ENCODE data around the gene LRRTM4. TPM values are rescaled to one million over a fixed set of nuclear protein-coding genes. Genes with fewer than 3 reads are reported as not detected.
"Not testable (repeated sequence)": the region's sequence is repeated elsewhere in the genome, so short reads cannot be mapped to it uniquely, and the experiment has no call there.

LRRTM4 gene
- total RNA-seq, 1 experiment from 2014 or later: not detected

DNA sequence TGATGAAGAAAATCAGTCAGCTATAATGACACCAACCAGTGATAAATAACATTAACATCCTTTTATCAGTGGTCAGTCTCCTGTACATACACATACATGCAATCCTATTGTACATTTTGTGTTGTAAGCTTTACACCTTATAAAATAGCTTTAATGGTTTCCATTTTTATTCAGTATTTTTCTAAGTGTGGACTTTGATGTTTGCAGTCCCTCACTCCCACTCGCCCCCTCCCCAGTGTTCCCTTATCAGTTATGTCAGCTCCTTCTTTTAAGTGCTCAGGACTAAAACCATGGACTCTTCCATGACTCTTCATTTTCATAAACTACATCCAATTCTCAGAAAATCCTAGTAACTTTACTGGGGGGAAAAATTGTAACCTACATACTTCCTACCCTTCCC is 713.0 kb downstream of the LRRTM4 start:
- BruUV-seq (replicated peaks): no TSS peak
- Mint-ChIP-seq H3K4me3 (ENCODE audit: unreplicated experiment) (no peak overlapping the region), H3K36me3 (ENCODE audit: insufficient read depth, unreplicated experiment) (no peaks in the 10 kb centered on the region), H3K4me1 (ENCODE audit: insufficient read depth, unreplicated experiment) (no peaks in the 10 kb centered on the region), H3K9me3 (ENCODE audit: unreplicated experiment) (peaks cover 6% of the 10 kb centered on the region), H3K27ac (ENCODE audit: low read depth, unreplicated experiment) (no peak overlapping the region), H3K27me3 (ENCODE audit: insufficient read depth, unreplicated experiment) (peaks cover 29% of the 10 kb centered on the region)
- intact Hi-C loops (cut with micrococcal nuclease): no loop called here
- no peak for DNase-seq (ENCODE audit: unreplicated experiment)
- POLR2A ChIA-PET: no interaction called here
- CTCF ChIA-PET: no interaction called here
- TF ChIP-seq, protein P1, sequence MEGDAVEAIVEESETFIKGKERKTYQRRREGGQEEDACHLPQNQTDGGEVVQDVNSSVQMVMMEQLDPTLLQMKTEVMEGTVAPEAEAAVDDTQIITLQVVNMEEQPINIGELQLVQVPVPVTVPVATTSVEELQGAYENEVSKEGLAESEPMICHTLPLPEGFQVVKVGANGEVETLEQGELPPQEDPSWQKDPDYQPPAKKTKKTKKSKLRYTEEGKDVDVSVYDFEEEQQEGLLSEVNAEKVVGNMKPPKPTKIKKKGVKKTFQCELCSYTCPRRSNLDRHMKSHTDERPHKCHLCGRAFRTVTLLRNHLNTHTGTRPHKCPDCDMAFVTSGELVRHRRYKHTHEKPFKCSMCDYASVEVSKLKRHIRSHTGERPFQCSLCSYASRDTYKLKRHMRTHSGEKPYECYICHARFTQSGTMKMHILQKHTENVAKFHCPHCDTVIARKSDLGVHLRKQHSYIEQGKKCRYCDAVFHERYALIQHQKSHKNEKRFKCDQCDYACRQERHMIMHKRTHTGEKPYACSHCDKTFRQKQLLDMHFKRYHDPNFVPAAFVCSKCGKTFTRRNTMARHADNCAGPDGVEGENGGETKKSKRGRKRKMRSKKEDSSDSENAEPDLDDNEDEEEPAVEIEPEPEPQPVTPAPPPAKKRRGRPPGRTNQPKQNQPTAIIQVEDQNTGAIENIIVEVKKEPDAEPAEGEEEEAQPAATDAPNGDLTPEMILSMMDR (IDR thresholded peaks at IDR 0.05; ENCODE audit: unreplicated experiment): no peak

DNA sequence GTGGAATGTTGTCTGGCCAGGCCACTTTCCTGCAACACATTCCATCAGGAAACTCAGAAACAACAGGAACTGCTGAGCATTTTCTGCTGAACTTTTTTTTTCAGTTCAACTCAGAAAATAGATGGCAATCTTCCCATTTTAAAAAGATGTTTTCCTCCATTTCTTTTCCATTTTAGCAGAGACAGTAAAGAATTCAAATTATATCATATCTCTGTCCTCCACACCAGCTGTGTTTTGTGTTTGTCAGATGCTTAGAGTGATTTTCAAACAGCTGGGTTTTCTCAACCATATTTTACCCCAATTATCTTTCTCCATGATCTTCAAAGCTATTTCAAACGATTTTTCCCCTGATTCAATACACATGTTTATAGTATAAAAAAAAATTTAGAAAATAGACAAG is 713.4 kb downstream of the LRRTM4 start:
- H3K4me3 Mint-ChIP-seq (ENCODE audit: unreplicated experiment): no peak overlapping the region
- CTCF ChIA-PET: no interaction called here
- intact Hi-C loops (cut with micrococcal nuclease): no loop called here

DNA sequence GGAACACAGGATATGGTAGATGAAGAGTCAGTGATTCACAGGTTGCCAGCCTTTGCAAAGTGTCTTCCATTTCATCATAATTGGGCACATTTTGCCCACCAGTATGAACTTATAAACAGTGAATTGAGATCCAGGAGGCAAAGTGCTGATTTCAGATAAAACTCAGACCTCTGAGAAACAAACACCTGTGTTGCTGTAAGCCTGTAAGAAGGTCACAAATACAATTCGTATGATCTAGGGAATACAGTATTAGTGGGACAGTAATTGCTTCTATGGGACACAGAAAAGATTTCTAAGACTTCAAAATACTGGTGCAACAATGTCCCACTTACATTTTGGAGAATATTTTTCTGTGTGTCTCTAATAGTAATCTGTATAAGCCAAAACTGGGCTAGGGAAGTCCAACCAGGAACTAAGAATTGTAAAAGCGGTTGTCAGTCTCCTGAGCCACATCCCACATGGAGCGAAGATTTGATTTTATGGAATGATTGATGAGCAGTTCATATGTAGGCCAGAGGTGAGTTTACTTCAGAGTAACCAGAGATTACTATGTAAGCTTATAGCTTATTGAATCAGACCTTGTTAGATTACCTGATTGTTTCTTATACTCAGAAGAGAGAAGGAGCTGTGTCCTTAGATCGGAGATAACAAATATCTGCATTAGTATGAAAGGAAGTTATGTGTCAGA is 728.4 kb downstream of the LRRTM4 start:
- CTCF ChIA-PET: no interaction called here
- peaks cover 7% of the 10 kb centered on the region for H3K9me3 Mint-ChIP-seq (ENCODE audit: unreplicated experiment)

More for the DNA sequence above, 713.4 kb downstream of the LRRTM4 start:
- TF ChIP-seq, protein P1 (IDR thresholded peaks at IDR 0.05; ENCODE audit: unreplicated experiment): no peak
- H3K4me1 Mint-ChIP-seq (ENCODE audit: insufficient read depth, unreplicated experiment): no peaks in the 10 kb centered on the region
- POLR2A ChIA-PET: no interaction called here
- no peaks in the 10 kb centered on the region for H3K36me3 Mint-ChIP-seq (ENCODE audit: insufficient read depth, unreplicated experiment)
- H3K27me3 Mint-ChIP-seq (ENCODE audit: insufficient read depth, unreplicated experiment): peaks cover 29% of the 10 kb centered on the region
- no peak for DNase-seq (ENCODE audit: unreplicated experiment)
- BruUV-seq (replicated peaks): no TSS peak
- no peak overlapping the region for H3K27ac Mint-ChIP-seq (ENCODE audit: low read depth, unreplicated experiment)
- peaks cover 6% of the 10 kb centered on the region for H3K9me3 Mint-ChIP-seq (ENCODE audit: unreplicated experiment)

DNA sequence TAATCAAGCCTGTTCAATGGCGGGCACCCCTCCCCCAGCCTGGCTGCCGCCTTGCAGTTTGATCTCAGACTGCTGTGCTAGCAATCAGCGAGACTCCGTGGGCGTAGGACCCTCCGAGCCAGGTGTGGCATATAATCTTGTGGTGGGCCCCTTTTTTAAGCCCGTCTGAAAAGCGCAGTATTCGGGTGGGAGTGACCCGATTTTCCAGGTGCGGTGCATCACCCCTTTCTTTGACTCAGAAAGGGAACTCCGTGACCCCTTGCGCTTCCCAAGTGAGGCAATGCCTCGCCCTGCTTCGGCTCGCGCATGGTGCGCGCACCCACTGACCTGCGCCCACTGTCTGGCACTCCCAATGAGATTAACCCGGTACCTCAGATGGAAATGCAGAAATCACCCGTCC is 740.9 kb downstream of the LRRTM4 start:
- CTCF ChIA-PET; BruUV-seq (replicated peaks); DNase-seq (ENCODE audit: unreplicated experiment); intact Hi-C loops (cut with micrococcal nuclease); H3K9me3 Mint-ChIP-seq (ENCODE audit: unreplicated experiment); H3K4me3 Mint-ChIP-seq (ENCODE audit: unreplicated experiment); H3K27ac Mint-ChIP-seq (ENCODE audit: low read depth, unreplicated experiment); POLR2A ChIA-PET; H3K36me3 Mint-ChIP-seq (ENCODE audit: insufficient read depth, unreplicated experiment); H3K4me1 Mint-ChIP-seq (ENCODE audit: insufficient read depth, unreplicated experiment): not testable (repeated sequence)
- H3K27me3 Mint-ChIP-seq (ENCODE audit: insufficient read depth, unreplicated experiment): peaks cover 25% of the 10 kb centered on the region

More for the DNA sequence above, 728.4 kb downstream of the LRRTM4 start:
- no TSS peak for BruUV-seq (replicated peaks)
- DNase-seq (ENCODE audit: unreplicated experiment): no peak
- Mint-ChIP-seq H3K27ac (ENCODE audit: low read depth, unreplicated experiment) (no peak overlapping the region), H3K36me3 (ENCODE audit: insufficient read depth, unreplicated experiment) (no peaks in the 10 kb centered on the region), H3K4me1 (ENCODE audit: insufficient read depth, unreplicated experiment) (no peaks in the 10 kb centered on the region), H3K4me3 (ENCODE audit: unreplicated experiment) (no peak overlapping the region), H3K27me3 (ENCODE audit: insufficient read depth, unreplicated experiment) (peaks cover 58% of the 10 kb centered on the region)
- POLR2A ChIA-PET: no interaction called here
- intact Hi-C loops (cut with micrococcal nuclease): no loop called here
- TF ChIP-seq, protein P1 (IDR thresholded peaks at IDR 0.05; ENCODE audit: unreplicated experiment): no peak

DNA sequence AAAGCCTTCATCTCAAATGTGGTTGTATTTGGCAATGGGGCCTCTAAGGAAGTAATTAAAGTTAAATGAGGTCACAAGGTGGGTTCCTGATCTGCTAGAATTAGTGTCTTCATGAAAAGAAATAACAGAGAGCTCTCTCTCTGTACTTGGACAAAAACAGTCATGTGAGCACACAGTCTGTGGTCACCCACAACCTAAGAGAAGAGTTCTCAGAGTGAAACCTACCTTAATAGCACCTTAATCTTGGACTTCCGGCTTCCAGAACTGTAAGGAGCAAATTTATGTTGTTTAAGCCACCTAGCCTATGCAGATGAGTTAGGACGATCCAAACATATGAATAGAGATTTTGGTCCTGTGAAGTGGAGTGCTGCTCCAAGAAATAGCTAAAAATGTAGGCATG is 758.9 kb downstream of the LRRTM4 start:
- no TSS peak for BruUV-seq (replicated peaks)
- TF ChIP-seq, protein P1 (IDR thresholded peaks at IDR 0.05; ENCODE audit: unreplicated experiment): no peak
- no peak overlapping the region for H3K27ac Mint-ChIP-seq (ENCODE audit: low read depth, unreplicated experiment)
- ChIA-PET POLR2A (no interaction called here), CTCF (no interaction called here)
- H3K27me3 Mint-ChIP-seq (ENCODE audit: insufficient read depth, unreplicated experiment): peaks cover 13% of the 10 kb centered on the region
- peaks cover 5% of the 10 kb centered on the region for H3K4me1 Mint-ChIP-seq (ENCODE audit: insufficient read depth, unreplicated experiment)
- DNase-seq (ENCODE audit: unreplicated experiment): no peak
- H3K9me3 Mint-ChIP-seq (ENCODE audit: unreplicated experiment): no peaks in the 10 kb centered on the region
- H3K36me3 Mint-ChIP-seq (ENCODE audit: insufficient read depth, unreplicated experiment): no peaks in the 10 kb centered on the region
- intact Hi-C loops (cut with micrococcal nuclease): no loop called here
- H3K4me3 Mint-ChIP-seq (ENCODE audit: unreplicated experiment): no peak overlapping the region
